Measurements from ENCODE around the gene PKNOX2.

PKNOX2 gene

GRCh38 chr11:125372088-125372487, 207.5 kb downstream of the PKNOX2 start:
- no peak overlapping the region for H3K4me3 ChIP-seq (ENCODE audit: low read depth, low read length)
- TF ChIP-seq CTCF (IDR thresholded peaks at IDR 0.05; ENCODE audit: low read depth, low read length, missing control alignments): no peak
- DNase-seq (ENCODE audit: low read depth): no peak

- DNase-seq (ENCODE audit: low read depth): no peak
- no peak for TF ChIP-seq CTCF (IDR thresholded peaks at IDR 0.05; ENCODE audit: low read depth, low read length, missing control alignments)
- no peak overlapping the region for H3K4me3 ChIP-seq (ENCODE audit: low read depth, low read length)
Observed at GRCh38 chr11:125372911-125373310, 208.4 kb downstream of the PKNOX2 start.

GRCh38 chr11:125373426-125374391, 209.2 kb downstream of the PKNOX2 start:
- no peak for TF ChIP-seq CTCF (IDR thresholded peaks at IDR 0.05; ENCODE audit: low read depth, low read length, missing control alignments)
- no peak for DNase-seq (ENCODE audit: low read depth)
- no peak overlapping the region for H3K4me3 ChIP-seq (ENCODE audit: low read depth, low read length)

- no peak overlapping the region for H3K4me3 ChIP-seq (ENCODE audit: low read depth, low read length)
- TF ChIP-seq CTCF (IDR thresholded peaks at IDR 0.05; ENCODE audit: low read depth, low read length, missing control alignments): no peak
- no peak for DNase-seq (ENCODE audit: low read depth)
Observed at GRCh38 chr11:125374398-125374797, 209.8 kb downstream of the PKNOX2 start.

GRCh38 chr11:125375146-125375545, 210.6 kb downstream of the PKNOX2 start:
- TF ChIP-seq CTCF (IDR thresholded peaks at IDR 0.05; ENCODE audit: low read depth, low read length, missing control alignments): no peak
- DNase-seq (ENCODE audit: low read depth): no peak
- H3K4me3 ChIP-seq (ENCODE audit: low read depth, low read length): no peak overlapping the region

- no peak overlapping the region for H3K4me3 ChIP-seq (ENCODE audit: low read depth, low read length)
- no peak for DNase-seq (ENCODE audit: low read depth)
- no peak for TF ChIP-seq CTCF (IDR thresholded peaks at IDR 0.05; ENCODE audit: low read depth, low read length, missing control alignments)
Observed at GRCh38 chr11:125376117-125376516, 211.6 kb downstream of the PKNOX2 start.

GRCh38 chr11:125376856-125377255, 212.3 kb downstream of the PKNOX2 start:
- DNase-seq (ENCODE audit: low read depth): no peak
- H3K4me3 ChIP-seq (ENCODE audit: low read depth, low read length): no peak overlapping the region

More at GRCh38 chr11:125376856-125377255, 212.3 kb downstream of the PKNOX2 start:
- TF ChIP-seq CTCF (IDR thresholded peaks at IDR 0.05; ENCODE audit: low read depth, low read length, missing control alignments): no peak
